Lower lobe of right lung (tissue), 2 donors: ENCODE measurements around the gene DPYD. TPM values are rescaled to one million over a fixed set of nuclear protein-coding genes. Genes with fewer than 3 reads are reported as not detected.

Experiments
- ATAC-seq, 2 donors: fragments of 200-7000 bp; cut with Tn5 transposase; one replicate each; pipeline ENCODE4 v1.9.1; 2020 to 2022; ENCODE audit warnings: mild to moderate bottlenecking in 2 of 2, moderate library complexity in 2 of 2
- DNase-seq: peaks from one replicate; pipeline ENCODE4 v3.0.0-alpha.2; 2020
- H3K27ac ChIP-seq: fragments of 200-600 bp; one replicate; pipeline ENCODE4 v1.8.0; 2022
- H3K27me3 ChIP-seq: fragments of 200-600 bp; one replicate; pipeline ENCODE4 v1.8.0; 2022; ENCODE audit warnings: low read depth
- H3K36me3 ChIP-seq: fragments of 200-600 bp; one replicate; pipeline ENCODE4 v1.8.0; 2022; ENCODE audit warnings: mild to moderate bottlenecking
- H3K4me1 ChIP-seq: fragments of 200-600 bp; one replicate; pipeline ENCODE4 v1.8.0; 2022
- H3K4me3 ChIP-seq: fragments of 200-600 bp; one replicate; pipeline ENCODE4 v1.8.0; 2022; ENCODE audit warnings: mild to moderate bottlenecking
- H3K9me3 ChIP-seq: fragments of 200-600 bp; one replicate; pipeline ENCODE4 v1.8.0; 2022
- intact Hi-C: fragments of 100-400 bp; cut with DNase I; formaldehyde crosslinking; loops from one replicate; pipeline ENCODE4 v1.11.0; 2022
- total RNA-seq: library from RNA; stranded (reverse); fragmentation: NEBNext Ultra II Directional; extraction: Animal tissue kit (Norgen Biotek cat#: 25700); gene quantifications from one replicate; pipeline ENCODE4 v1.2.1, GENCODE V29; 2021
- TF ChIP-seq, protein P1 (sequence below): fragments of 200-600 bp; IDR thresholded peaks from one replicate; pipeline ENCODE4 v1.8.0; 2022; ENCODE audit warnings: antibody characterized with exemption, mild to moderate bottlenecking
- donor health status: DM: no; HTN: yes; CAD: no; lungs with severe emphysema.

Gene DPYD
- total RNA-seq, 1 donor from 2014 or later = 91.9 TPM

DNA sequence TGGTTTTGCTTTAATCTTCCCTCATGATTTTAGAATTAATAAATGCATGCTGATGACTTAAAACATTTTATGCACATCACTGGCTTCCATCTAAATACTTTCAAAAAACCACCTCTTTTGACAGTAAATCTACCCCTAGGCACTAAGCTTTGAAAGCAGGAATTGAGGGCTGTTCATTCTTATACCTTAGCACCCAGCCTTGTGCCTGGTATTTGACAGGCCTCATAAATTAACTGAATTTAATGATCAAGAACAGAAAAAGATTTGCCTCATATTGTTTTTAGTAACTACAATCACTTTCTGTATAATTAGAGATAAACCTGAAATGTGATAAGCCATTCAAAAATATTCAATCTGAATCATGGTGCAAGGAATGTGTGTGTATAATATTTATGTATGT lies 108.8 kb downstream of the DPYD start:
- Histone ChIP-seq H3K36me3 (no peaks in the 10 kb centered on the region), H3K4me1 (no peaks in the 10 kb centered on the region), H3K27me3 (no peaks in the 10 kb centered on the region), H3K27ac (no peak overlapping the region), H3K9me3 (no peaks in the 10 kb centered on the region), H3K4me3 (no peak overlapping the region)
- TF ChIP-seq, protein P1, sequence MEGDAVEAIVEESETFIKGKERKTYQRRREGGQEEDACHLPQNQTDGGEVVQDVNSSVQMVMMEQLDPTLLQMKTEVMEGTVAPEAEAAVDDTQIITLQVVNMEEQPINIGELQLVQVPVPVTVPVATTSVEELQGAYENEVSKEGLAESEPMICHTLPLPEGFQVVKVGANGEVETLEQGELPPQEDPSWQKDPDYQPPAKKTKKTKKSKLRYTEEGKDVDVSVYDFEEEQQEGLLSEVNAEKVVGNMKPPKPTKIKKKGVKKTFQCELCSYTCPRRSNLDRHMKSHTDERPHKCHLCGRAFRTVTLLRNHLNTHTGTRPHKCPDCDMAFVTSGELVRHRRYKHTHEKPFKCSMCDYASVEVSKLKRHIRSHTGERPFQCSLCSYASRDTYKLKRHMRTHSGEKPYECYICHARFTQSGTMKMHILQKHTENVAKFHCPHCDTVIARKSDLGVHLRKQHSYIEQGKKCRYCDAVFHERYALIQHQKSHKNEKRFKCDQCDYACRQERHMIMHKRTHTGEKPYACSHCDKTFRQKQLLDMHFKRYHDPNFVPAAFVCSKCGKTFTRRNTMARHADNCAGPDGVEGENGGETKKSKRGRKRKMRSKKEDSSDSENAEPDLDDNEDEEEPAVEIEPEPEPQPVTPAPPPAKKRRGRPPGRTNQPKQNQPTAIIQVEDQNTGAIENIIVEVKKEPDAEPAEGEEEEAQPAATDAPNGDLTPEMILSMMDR = no peak
- ATAC-seq (no peak), DNase-seq (no peak)
- intact Hi-C loops = no loop called here

DNA sequence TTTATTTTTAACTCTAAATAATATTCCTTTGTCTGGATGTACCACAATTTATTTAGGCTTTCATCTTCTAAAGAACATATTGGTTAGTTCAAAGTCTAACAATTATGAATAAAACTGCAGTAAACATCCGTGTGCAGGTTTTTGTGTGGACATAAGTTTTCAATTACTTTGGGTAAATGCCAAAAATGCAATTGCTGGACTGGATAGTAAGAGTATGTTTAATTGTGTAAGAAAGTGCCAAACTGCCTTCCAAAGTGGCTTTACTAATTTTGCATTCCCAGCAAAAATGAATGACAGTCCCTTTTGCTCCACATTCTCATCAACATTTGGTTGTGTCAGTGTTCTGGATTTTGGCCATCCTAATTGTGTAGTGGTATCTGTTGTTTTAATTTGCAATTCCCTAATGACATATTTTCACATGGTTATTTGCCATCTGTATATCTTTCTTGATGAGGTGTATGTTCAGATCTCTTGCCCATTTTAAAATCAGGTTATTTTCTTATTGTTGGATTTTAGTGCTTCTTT lies 113.8 kb downstream of the DPYD start:
- H3K27me3 ChIP-seq = no peaks in the 10 kb centered on the region
- H3K9me3 ChIP-seq = no peaks in the 10 kb centered on the region
- no peaks in the 10 kb centered on the region for H3K36me3 ChIP-seq
- DNase-seq (no peak), ATAC-seq (no peak)
- H3K4me3 ChIP-seq = no peak overlapping the region
- no peaks in the 10 kb centered on the region for H3K4me1 ChIP-seq
- no peak overlapping the region for H3K27ac ChIP-seq
- intact Hi-C loops = no loop called here
- TF ChIP-seq, protein P1 = no peak

DNA sequence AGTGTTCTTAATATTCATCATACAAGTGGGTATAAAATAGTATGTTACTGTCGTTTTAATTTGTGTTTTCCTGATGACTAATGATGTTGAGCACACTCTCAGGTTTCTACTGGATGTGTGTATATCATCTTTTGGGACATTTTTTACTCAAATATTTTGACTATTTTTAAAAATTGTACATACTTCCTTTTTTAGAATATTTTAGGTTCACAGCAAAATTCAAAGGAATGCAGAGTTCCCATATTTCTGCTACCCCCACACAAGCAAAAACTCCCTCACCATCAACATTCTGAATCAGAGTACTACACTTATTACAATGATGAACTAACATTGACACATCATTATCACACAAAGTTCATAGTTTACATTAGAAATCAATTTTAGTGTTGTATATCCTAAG lies 114.5 kb downstream of the DPYD start:
- Histone ChIP-seq H3K27ac (no peak overlapping the region), H3K4me3 (no peak overlapping the region), H3K4me1 (no peaks in the 10 kb centered on the region), H3K36me3 (no peaks in the 10 kb centered on the region), H3K27me3 (no peaks in the 10 kb centered on the region), H3K9me3 (no peaks in the 10 kb centered on the region)
- intact Hi-C loops = no loop called here
- DNase-seq = no peak
- TF ChIP-seq, protein P1 = no peak
- no peak for ATAC-seq

DNA sequence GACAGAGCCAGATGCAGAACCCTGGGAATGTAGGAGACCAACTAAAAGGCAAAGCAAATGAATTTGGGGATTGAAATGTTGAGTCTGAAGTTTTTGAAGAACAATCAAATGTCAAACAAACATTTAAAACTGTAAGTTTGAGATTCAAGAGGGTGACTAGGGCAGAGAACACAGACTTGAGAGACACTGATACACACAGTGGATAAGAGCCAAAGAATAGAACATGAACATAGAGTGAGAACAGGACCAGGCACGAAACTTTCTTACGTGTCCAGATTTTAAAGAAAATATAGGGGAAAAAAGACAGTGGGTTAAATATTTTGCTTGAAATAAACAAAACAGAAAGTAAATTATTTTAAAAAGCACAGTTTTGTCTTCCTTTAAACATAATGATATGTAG lies 115.7 kb downstream of the DPYD start:
- no peak overlapping the region for H3K27ac ChIP-seq
- H3K4me1 ChIP-seq = no peaks in the 10 kb centered on the region
- H3K4me3 ChIP-seq = no peak overlapping the region
- no peak for DNase-seq
- no peaks in the 10 kb centered on the region for H3K27me3 ChIP-seq
- no peaks in the 10 kb centered on the region for H3K9me3 ChIP-seq
- TF ChIP-seq, protein P1 = no peak
- intact Hi-C loops = no loop called here
- ATAC-seq = no peak
- no peaks in the 10 kb centered on the region for H3K36me3 ChIP-seq

DNA sequence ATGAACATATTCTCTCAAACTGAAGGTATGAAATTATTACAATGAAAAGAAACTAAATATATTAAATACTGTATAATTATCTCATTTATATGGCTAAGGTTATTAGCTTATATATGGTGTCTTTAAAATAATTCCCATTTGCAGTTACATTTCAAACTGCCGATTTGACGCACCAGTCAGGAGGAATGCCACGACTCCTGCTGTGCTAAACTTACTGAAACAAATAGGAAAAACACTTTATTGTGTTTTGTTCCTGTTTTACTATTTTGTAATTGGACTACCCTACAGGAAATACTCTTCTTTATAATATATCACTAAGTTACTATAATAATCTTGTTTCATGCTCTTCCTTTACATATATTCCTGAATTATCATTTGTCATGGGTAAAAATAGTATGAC lies 117.8 kb downstream of the DPYD start:
- no peaks in the 10 kb centered on the region for H3K27me3 ChIP-seq
- TF ChIP-seq, protein P1 = no peak
- H3K4me1 ChIP-seq = no peaks in the 10 kb centered on the region
- H3K27ac ChIP-seq = no peak overlapping the region
- intact Hi-C loops = no loop called here
- ATAC-seq (no peak), DNase-seq (no peak)
- H3K9me3 ChIP-seq = no peaks in the 10 kb centered on the region
- H3K36me3 ChIP-seq = no peaks in the 10 kb centered on the region
- H3K4me3 ChIP-seq = no peak overlapping the region

DNA sequence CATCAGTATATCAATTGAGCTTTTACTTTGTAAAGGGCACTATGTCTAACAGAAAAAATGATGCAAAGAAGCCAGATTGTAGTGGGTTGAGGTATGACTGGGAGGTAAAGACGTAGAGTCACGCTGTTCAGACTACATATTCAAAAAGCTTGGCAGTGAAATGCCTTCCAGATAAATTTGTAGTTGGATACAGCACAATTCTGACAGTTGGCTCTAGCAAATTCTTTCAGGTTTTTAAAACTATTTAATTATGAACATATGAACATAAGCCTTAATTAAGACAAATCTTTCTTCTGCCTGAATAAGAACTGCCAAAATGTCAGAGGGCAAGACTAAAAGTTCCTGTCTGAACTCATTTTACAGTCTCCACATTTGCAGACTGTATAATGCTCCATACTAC lies 118.8 kb downstream of the DPYD start:
- no peak overlapping the region for H3K4me3 ChIP-seq
- H3K4me1 ChIP-seq = peaks cover 4% of the 10 kb centered on the region
- TF ChIP-seq, protein P1 = no peak
- DNase-seq = no peak
- H3K9me3 ChIP-seq = no peaks in the 10 kb centered on the region
- ATAC-seq = no peak
- no peaks in the 10 kb centered on the region for H3K27me3 ChIP-seq
- intact Hi-C loops = no loop called here
- H3K36me3 ChIP-seq = no peaks in the 10 kb centered on the region
- H3K27ac ChIP-seq = no peak overlapping the region
